Measurements from ENCODE around the gene ASIC2. TPM values are rescaled to one million over a fixed set of nuclear protein-coding genes. Genes with fewer than 3 reads are reported as not detected.
A peak's percentile ranks its signal among the peaks of the same experiment; 100 is the strongest.

Gene ASIC2
- total and polyA plus RNA-seq, 3 experiments from 2014 or later = not detected

GRCh38 chr17:33028778-33029177 is 264.3 kb downstream of the ASIC2 start:
- no peak overlapping the region for H3K4me3 ChIP-seq (ENCODE audit: low read length)
- H3K4me1 Mint-ChIP-seq = no peaks in the 10 kb centered on the region
- no peak overlapping the region for H3K27ac ChIP-seq (ENCODE audit: low read depth, low read length)
- no peaks in the 10 kb centered on the region for H3K36me3 Mint-ChIP-seq
- ChIA-PET POLR2A (no interaction called here), CTCF (no interaction called here)
- H3K27ac Mint-ChIP-seq = no peak overlapping the region
- no peak overlapping the region for H3K4me3 Mint-ChIP-seq
- H3K27me3 ChIP-seq (ENCODE audit: insufficient read depth, low read length, poor library complexity, severe bottlenecking) = no peaks in the 10 kb centered on the region
- H3K27me3 Mint-ChIP-seq = peaks cover 0 to 11% of the 10 kb centered on the region in 2 donors
- H3K36me3 ChIP-seq (ENCODE audit: insufficient read depth, low read length) = no peaks in the 10 kb centered on the region
- no peaks in the 10 kb centered on the region for H3K9me3 Mint-ChIP-seq
- H3K4me1 ChIP-seq (ENCODE audit: insufficient read depth, low read length) = no peaks in the 10 kb centered on the region
- H3K9me3 ChIP-seq (ENCODE audit: low read length) = no peaks in the 10 kb centered on the region
- DNase-seq = no peak

DNA sequence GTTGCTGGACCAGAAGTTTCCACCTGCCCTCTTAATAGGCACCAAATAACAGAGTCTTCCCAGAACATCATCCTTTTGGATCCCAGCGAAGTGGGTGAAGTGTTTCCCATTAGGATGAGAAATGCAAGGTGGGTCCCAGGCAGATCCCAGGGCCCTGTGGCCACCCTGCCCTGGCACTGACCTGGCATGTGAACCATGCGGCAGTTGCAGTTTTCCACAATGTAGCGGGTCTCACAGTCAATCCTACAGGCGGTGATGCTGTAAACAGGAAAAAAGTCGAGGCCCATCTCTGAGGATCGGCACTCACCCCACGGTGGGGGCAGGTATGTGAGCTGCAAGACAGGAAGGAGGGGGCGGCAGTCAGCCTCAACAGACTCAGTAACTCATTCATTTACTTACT is 265.0 kb downstream of the ASIC2 start:
- Histone ChIP-seq H3K36me3 (ENCODE audit: insufficient read depth, low read length) (no peaks in the 10 kb centered on the region), H3K27ac (ENCODE audit: low read depth, low read length) (no peak overlapping the region), H3K27me3 (ENCODE audit: insufficient read depth, low read length, poor library complexity, severe bottlenecking) (no peaks in the 10 kb centered on the region), H3K9me3 (ENCODE audit: low read length) (no peaks in the 10 kb centered on the region), H3K4me3 (ENCODE audit: low read length) (no peak overlapping the region), H3K4me1 (ENCODE audit: insufficient read depth, low read length) (no peaks in the 10 kb centered on the region)
- Mint-ChIP-seq H3K36me3 (no peaks in the 10 kb centered on the region), H3K27ac (no peak overlapping the region), H3K27me3 (peaks cover 0 to 8% of the 10 kb centered on the region in 2 donors), H3K9me3 (no peaks in the 10 kb centered on the region), H3K4me3 (no peak overlapping the region), H3K4me1 (no peaks in the 10 kb centered on the region)
- ChIA-PET POLR2A (no interaction called here), CTCF (no interaction called here)
- DNase-seq = no peak

DNA sequence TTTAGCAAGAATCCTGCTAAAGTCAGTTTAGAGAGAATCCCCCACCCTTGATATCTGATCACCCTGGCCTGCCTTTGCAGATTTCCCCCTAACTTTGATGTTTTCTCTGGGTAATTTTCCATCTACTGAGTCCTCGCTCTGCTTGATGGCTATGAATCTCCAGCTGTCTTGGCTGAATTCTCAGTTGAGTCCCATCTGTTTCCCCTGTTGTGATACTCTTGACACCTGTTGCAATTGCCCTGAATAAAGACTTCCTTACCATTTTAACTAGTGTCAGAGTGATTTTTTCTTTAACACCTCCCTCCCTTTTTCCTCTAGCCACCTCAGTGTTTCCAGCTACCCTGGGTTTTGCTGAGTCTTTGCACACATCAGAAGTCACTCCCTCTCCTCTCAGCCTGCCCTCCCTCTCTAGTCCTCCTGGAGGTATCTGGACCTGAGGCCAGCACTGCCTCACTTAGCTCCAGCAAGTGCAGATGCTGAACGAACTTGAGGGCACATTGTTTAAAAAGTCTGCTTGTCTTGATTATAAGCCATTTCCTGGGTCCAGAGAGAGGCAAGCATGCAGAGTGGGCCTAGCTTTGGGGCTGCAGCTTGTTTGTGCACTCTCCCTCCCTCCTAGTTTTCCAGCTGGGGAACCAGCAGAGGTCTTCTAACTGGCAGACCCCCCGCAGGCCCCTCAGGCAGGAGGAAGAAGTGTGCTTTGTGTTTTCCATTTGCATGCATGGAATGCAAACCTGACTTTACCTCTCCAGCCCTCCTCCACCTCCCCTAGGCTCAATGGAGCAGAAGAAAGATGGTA is 268.2 kb downstream of the ASIC2 start:
- Mint-ChIP-seq H3K36me3 (no peaks in the 10 kb centered on the region), H3K4me3 (no peak overlapping the region), H3K27me3 (peaks cover 0 to 7% of the 10 kb centered on the region in 2 donors), H3K4me1 (no peaks in the 10 kb centered on the region), H3K9me3 (no peaks in the 10 kb centered on the region), H3K27ac (no peak overlapping the region)
- no peaks in the 10 kb centered on the region for H3K36me3 ChIP-seq (ENCODE audit: insufficient read depth, low read length)
- ChIA-PET POLR2A (no interaction called here), CTCF (no interaction called here)
- no peak overlapping the region for H3K27ac ChIP-seq (ENCODE audit: low read depth, low read length)
- no peak overlapping the region for H3K4me3 ChIP-seq (ENCODE audit: low read length)
- H3K27me3 ChIP-seq (ENCODE audit: insufficient read depth, low read length, poor library complexity, severe bottlenecking) = no peaks in the 10 kb centered on the region
- no peaks in the 10 kb centered on the region for H3K9me3 ChIP-seq (ENCODE audit: low read length)
- H3K4me1 ChIP-seq (ENCODE audit: insufficient read depth, low read length) = no peaks in the 10 kb centered on the region
- DNase-seq = no peak

- no peaks in the 10 kb centered on the region for H3K27me3 ChIP-seq (ENCODE audit: insufficient read depth, low read length, poor library complexity, severe bottlenecking)
- Mint-ChIP-seq H3K36me3 (no peaks in the 10 kb centered on the region), H3K4me1 (no peaks in the 10 kb centered on the region), H3K9me3 (no peaks in the 10 kb centered on the region), H3K27me3 (peaks cover 0 to 13% of the 10 kb centered on the region in 2 donors), H3K4me3 (no peak overlapping the region), H3K27ac (no peak overlapping the region)
- H3K4me1 ChIP-seq (ENCODE audit: insufficient read depth, low read length) = no peaks in the 10 kb centered on the region
- POLR2A ChIA-PET = no interaction called here
- H3K9me3 ChIP-seq (ENCODE audit: low read length) = no peaks in the 10 kb centered on the region
- CTCF ChIA-PET = interaction anchor here (1.0 kb wide), 1 partner anchor 10 kb away, joined by 3 read pairs; no protein-coding TSS in a partner anchor
- no peak for DNase-seq
- no peak overlapping the region for H3K27ac ChIP-seq (ENCODE audit: low read depth, low read length)
- H3K36me3 ChIP-seq (ENCODE audit: insufficient read depth, low read length) = no peaks in the 10 kb centered on the region
- no peak overlapping the region for H3K4me3 ChIP-seq (ENCODE audit: low read length)
Measured at GRCh38 chr17:33023790-33024189, 269.3 kb downstream of the ASIC2 start.

DNA sequence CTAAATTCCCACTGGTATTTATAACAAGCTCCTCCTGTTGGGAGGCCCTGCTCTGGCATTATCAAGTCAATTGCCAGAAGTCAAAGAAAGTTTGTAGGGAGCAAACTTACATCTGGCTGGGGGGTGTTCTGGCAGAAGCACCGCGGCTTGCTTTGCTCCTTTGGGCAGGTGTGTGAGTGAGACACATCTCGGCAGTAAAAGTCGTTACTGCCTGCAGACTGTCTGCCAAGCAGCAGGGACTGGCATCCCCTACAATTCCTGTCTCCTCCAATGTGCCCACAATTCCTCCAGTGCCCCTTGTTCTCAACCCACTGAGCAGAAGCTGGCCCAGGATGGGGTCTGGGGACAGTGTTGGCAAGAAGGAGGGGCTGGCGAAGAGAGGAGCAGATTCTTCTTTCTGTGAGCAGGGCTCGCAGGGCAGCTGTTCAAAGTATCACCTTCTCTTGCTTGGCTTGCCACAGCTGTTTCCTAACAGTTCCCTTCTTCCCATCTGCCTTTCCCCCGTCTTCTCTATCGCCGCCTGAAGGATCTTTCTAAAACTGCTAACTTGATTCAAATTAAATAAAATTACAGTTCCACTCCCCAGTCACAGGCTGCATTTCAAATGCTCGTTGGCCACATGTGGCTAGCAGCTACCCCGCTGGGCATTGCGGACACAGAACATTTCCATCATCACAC is 271.2 kb downstream of the ASIC2 start:
- CTCF ChIA-PET = interaction anchor here (1.3 kb wide), 1 partner anchor 24 kb away, joined by 3 read pairs; no protein-coding TSS in a partner anchor
- Mint-ChIP-seq H3K27me3 (peaks cover 0 to 23% of the 10 kb centered on the region in 2 donors), H3K4me1 (no peaks in the 10 kb centered on the region), H3K36me3 (no peaks in the 10 kb centered on the region), H3K4me3 (no peak overlapping the region), H3K27ac (no peak overlapping the region), H3K9me3 (no peaks in the 10 kb centered on the region)
- Histone ChIP-seq H3K4me3 (ENCODE audit: low read length) (no peak overlapping the region), H3K27me3 (ENCODE audit: insufficient read depth, low read length, poor library complexity, severe bottlenecking) (no peaks in the 10 kb centered on the region), H3K36me3 (ENCODE audit: insufficient read depth, low read length) (no peaks in the 10 kb centered on the region), H3K9me3 (ENCODE audit: low read length) (no peaks in the 10 kb centered on the region), H3K27ac (ENCODE audit: low read depth, low read length) (no peak overlapping the region), H3K4me1 (ENCODE audit: insufficient read depth, low read length) (no peaks in the 10 kb centered on the region)
- DNase-seq = no peak
- POLR2A ChIA-PET = no interaction called here

GRCh38 chr17:33019161-33019890 is 273.8 kb downstream of the ASIC2 start:
- Mint-ChIP-seq H3K36me3 (no peaks in the 10 kb centered on the region), H3K27me3 (peaks cover 3 to 24% of the 10 kb centered on the region in 2 donors), H3K9me3 (no peaks in the 10 kb centered on the region), H3K4me3 (no peak overlapping the region), H3K4me1 (no peaks in the 10 kb centered on the region), H3K27ac (no peak overlapping the region)
- ChIA-PET POLR2A (no interaction called here), CTCF (no interaction called here)
- Histone ChIP-seq H3K4me1 (ENCODE audit: insufficient read depth, low read length) (no peaks in the 10 kb centered on the region), H3K27me3 (ENCODE audit: insufficient read depth, low read length, poor library complexity, severe bottlenecking) (no peaks in the 10 kb centered on the region), H3K9me3 (ENCODE audit: low read length) (no peaks in the 10 kb centered on the region), H3K27ac (ENCODE audit: low read depth, low read length) (no peak overlapping the region), H3K4me3 (ENCODE audit: low read length) (no peak overlapping the region), H3K36me3 (ENCODE audit: insufficient read depth, low read length) (no peaks in the 10 kb centered on the region)
- no peak for DNase-seq

DNA sequence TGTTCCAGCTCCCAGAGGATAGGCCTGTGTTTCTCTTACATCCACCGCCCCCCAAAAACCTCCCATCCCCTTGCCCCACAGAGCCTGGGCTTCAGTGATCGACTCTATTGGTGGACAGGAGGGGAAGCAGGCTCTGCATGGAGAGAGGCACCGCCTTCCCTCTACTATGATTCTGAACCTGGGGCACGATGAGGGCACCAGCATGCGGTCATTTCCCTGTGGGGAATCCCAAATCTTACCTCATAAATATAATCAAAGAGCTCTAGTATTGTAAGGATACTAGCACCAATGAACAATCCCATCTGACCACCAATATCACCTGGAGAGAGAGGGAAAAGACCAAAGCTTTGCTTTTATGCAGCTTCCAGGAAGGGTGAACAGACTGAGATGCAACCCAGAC is 275.7 kb downstream of the ASIC2 start:
- CTCF ChIA-PET = no interaction called here
- Histone ChIP-seq H3K27ac (ENCODE audit: low read depth, low read length) (no peak overlapping the region), H3K4me3 (ENCODE audit: low read length) (no peak overlapping the region), H3K4me1 (ENCODE audit: insufficient read depth, low read length) (no peaks in the 10 kb centered on the region), H3K36me3 (ENCODE audit: insufficient read depth, low read length) (no peaks in the 10 kb centered on the region), H3K9me3 (ENCODE audit: low read length) (no peaks in the 10 kb centered on the region), H3K27me3 (ENCODE audit: insufficient read depth, low read length, poor library complexity, severe bottlenecking) (no peaks in the 10 kb centered on the region)
- H3K4me1 Mint-ChIP-seq = no peaks in the 10 kb centered on the region
- DNase-seq = no peak
- peaks cover 3 to 28% of the 10 kb centered on the region in 2 donors for H3K27me3 Mint-ChIP-seq
- POLR2A ChIA-PET = no interaction called here
- H3K36me3 Mint-ChIP-seq = no peaks in the 10 kb centered on the region
- H3K4me3 Mint-ChIP-seq = no peak overlapping the region
- no peaks in the 10 kb centered on the region for H3K9me3 Mint-ChIP-seq
- peak overlapping the region in 1 of 8 donors; percentile 47 for H3K27ac Mint-ChIP-seq

- H3K27ac ChIP-seq (ENCODE audit: low read depth, low read length) = no peak overlapping the region
- no peak overlapping the region for H3K4me3 Mint-ChIP-seq
- H3K4me1 Mint-ChIP-seq = no peaks in the 10 kb centered on the region
- H3K27me3 Mint-ChIP-seq = peaks cover 3 to 32% of the 10 kb centered on the region in 2 donors
- CTCF ChIA-PET = no interaction called here
- no peaks in the 10 kb centered on the region for H3K9me3 ChIP-seq (ENCODE audit: low read length)
- H3K27ac Mint-ChIP-seq = no peak overlapping the region
- H3K4me3 ChIP-seq (ENCODE audit: low read length) = no peak overlapping the region
- H3K36me3 Mint-ChIP-seq = no peaks in the 10 kb centered on the region
- POLR2A ChIA-PET = no interaction called here
- H3K27me3 ChIP-seq (ENCODE audit: insufficient read depth, low read length, poor library complexity, severe bottlenecking) = no peaks in the 10 kb centered on the region
- no peak for DNase-seq
- H3K9me3 Mint-ChIP-seq = no peaks in the 10 kb centered on the region
- H3K4me1 ChIP-seq (ENCODE audit: insufficient read depth, low read length) = no peaks in the 10 kb centered on the region
- no peaks in the 10 kb centered on the region for H3K36me3 ChIP-seq (ENCODE audit: insufficient read depth, low read length)
Measured at GRCh38 chr17:33016920-33017319, 276.2 kb downstream of the ASIC2 start.

All from CD8-positive, alpha-beta memory T cell (primary cell).